PC-3 (cell line): ENCODE data around the gene ARHGDIB. TPM values are rescaled to one million over a fixed set of nuclear protein-coding genes. Genes with fewer than 3 reads are reported as not detected.
A peak's percentile ranks its signal among the peaks of the same experiment; 100 is the strongest.

Experiments used
- ATAC-seq: fragments of 200-7000 bp; cut with Tn5 transposase; 2 replicates; pipeline ENCODE4 v1.9.1; 2020; ENCODE audit warnings: mild to moderate bottlenecking, moderate library complexity
- BruUV-seq: library from RNA; stranded (reverse); fragments of 400-500 nt; replicated peaks from 2 replicates; lab custom pipeline; 2021; lab: Mats Ljungman, UMichigan
- CTCF ChIA-PET: fragments of 300-600 bp; sonication (Branson Sonifier 250); formaldehyde crosslinking; loops from one replicate; lab custom pipeline; 2022; ENCODE audit warnings: antibody characterized with exemption; lab: Charles Lee
- POLR2A ChIA-PET: fragments of 300-600 bp; sonication (Branson Sonifier 250); formaldehyde crosslinking; loops from one replicate; lab custom pipeline; 2022; ENCODE audit warnings: antibody characterized with exemption; ENCODE audit not compliant: unreplicated experiment; lab: Charles Lee
- DNase-seq: peaks from one replicate; pipeline ENCODE4 v3.0.0-alpha.2; 2015
- H2AFZ ChIP-seq: fragments of 300-600 bp; sonication (generic); 2 replicates; pipeline ENCODE4 v1.6.0; 2016; ENCODE audit warnings: antibody characterized with exemption, low read length
- H3F3A ChIP-seq: fragments of 300-600 bp; sonication (generic); one replicate; pipeline ENCODE4 v1.6.0; 2017; ENCODE audit warnings: antibody characterized with exemption, low read length, control low read depth, mild to moderate bottlenecking; ENCODE audit not compliant: unreplicated experiment
- H3K27ac ChIP-seq: fragments of 300-600 bp; sonication (generic); 2 replicates; pipeline ENCODE4 v1.5.1; 2016; ENCODE audit warnings: mild to moderate bottlenecking, low read length
- H3K27me3 ChIP-seq: fragments of 300-600 bp; sonication (generic); 2 replicates; pipeline ENCODE4 v1.6.1; 2016; ENCODE audit warnings: low read length, mixed read lengths
- H3K36me3 ChIP-seq: fragments of 300-600 bp; sonication (generic); 2 replicates; pipeline ENCODE4 v1.6.1; 2016; ENCODE audit warnings: low read depth, mixed run types, low read length, mixed read lengths
- H3K4me1 ChIP-seq: fragments of 300-600 bp; sonication (generic); 2 replicates; pipeline ENCODE4 v1.5.1; 2016; ENCODE audit warnings: low read length; ENCODE audit not compliant: insufficient read depth
- H3K4me2 ChIP-seq: fragments of 300-600 bp; sonication (generic); 2 replicates; pipeline ENCODE4 v1.6.0; 2016; ENCODE audit warnings: low read length
- H3K4me3 ChIP-seq: fragments of 300-600 bp; sonication (generic); 2 replicates; pipeline ENCODE4 v1.5.1; 2016; ENCODE audit warnings: mild to moderate bottlenecking, low read length, mixed read lengths
- H3K79me2 ChIP-seq: fragments of 300-600 bp; sonication (generic); 2 replicates; pipeline ENCODE4 v1.6.1; 2017; ENCODE audit warnings: low read length, mixed read lengths
- H3K9ac ChIP-seq: fragments of 300-600 bp; sonication (generic); 2 replicates; pipeline ENCODE4 v1.6.0; 2016; ENCODE audit warnings: mild to moderate bottlenecking, low read length
- H3K9me2 ChIP-seq: fragments of 300-600 bp; sonication (generic); replicated peaks from 2 replicates; pipeline ENCODE4 v1.6.1; 2016; ENCODE audit warnings: mixed run types, low read length, mixed read lengths
- H3K9me3 ChIP-seq: fragments of 300-600 bp; sonication (generic); 2 replicates; pipeline ENCODE4 v1.6.1; 2016; ENCODE audit warnings: low read length, mixed read lengths
- H4K20me1 ChIP-seq: fragments of 300-600 bp; sonication (generic); 2 replicates; pipeline ENCODE4 v1.6.1; 2016; ENCODE audit warnings: low read length, mixed read lengths
- CTCF ChIP-seq: fragments of 300-600 bp; sonication (generic); conservative IDR thresholded peaks from 2 replicates; pipeline ENCODE4 v1.5.1; 2017; ENCODE audit warnings: antibody characterized with exemption, low read depth, mild to moderate bottlenecking, low read length
- EZH2 ChIP-seq: fragments of 300-600 bp; sonication (generic); IDR thresholded peaks from one replicate; pipeline ENCODE4 v1.6.1; 2017; ENCODE audit warnings: antibody characterized with exemption, mild to moderate bottlenecking, low read length; ENCODE audit not compliant: unreplicated experiment
- EZH2phosphoT487 ChIP-seq: fragments of 300-600 bp; sonication (generic); IDR thresholded peaks from 2 replicates; pipeline ENCODE4 v1.6.1; 2018; ENCODE audit warnings: mild to moderate bottlenecking, antibody characterized with exemption, low read length, borderline replicate concordance
- intact Hi-C: fragments of 100-400 bp; cut with micrococcal nuclease; formaldehyde crosslinking; loops from 2 replicates; pipeline ENCODE4 v1.9.0; 2023
- total RNA-seq: library from RNA; depleted of rRNA; stranded (reverse); fragments of >200 nt; gene quantifications from 2 replicates; pipeline ENCODE4 v1.2.3, GENCODE V29; 2014

ARHGDIB gene
- total RNA-seq, 1 experiment from 2014 or later, result 10.4 TPM

- Histone ChIP-seq H2AFZ (no peak overlapping the region), H3K9ac (no peak overlapping the region), H3K4me2 (no peak overlapping the region), H3K79me2 (no peaks in the 10 kb centered on the region), H3K27ac (no peak overlapping the region), H3K9me2 (no peaks in the 10 kb centered on the region), H3K4me1 (peaks cover 34% of the 10 kb centered on the region), H3K36me3 (no peaks in the 10 kb centered on the region), H3K9me3 (no peaks in the 10 kb centered on the region), H3K4me3 (no peak overlapping the region), H3K27me3 (no peaks in the 10 kb centered on the region), H3F3A (no peaks in the 10 kb centered on the region), H4K20me1 (no peaks in the 10 kb centered on the region)
- no peak for ATAC-seq
- POLR2A ChIA-PET, result no interaction called here
- no peak for DNase-seq
- intact Hi-C loops, result no loop called here
- no TSS peak for BruUV-seq
- CTCF ChIA-PET, result no interaction called here
- TF ChIP-seq EZH2, result no peak
- no peak for TF ChIP-seq EZH2phosphoT487
- TF ChIP-seq CTCF, result no peak
Measured at GRCh38 chr12:14954269-14954668, 7.1 kb downstream of the ARHGDIB start.

- CTCF ChIA-PET, result no interaction called here
- Histone ChIP-seq H3K9me3 (no peaks in the 10 kb centered on the region), H3K9ac (no peak overlapping the region), H4K20me1 (no peaks in the 10 kb centered on the region), H3K36me3 (no peaks in the 10 kb centered on the region), H3K27me3 (no peaks in the 10 kb centered on the region), H3K79me2 (no peaks in the 10 kb centered on the region), H3K4me1 (peaks cover 39% of the 10 kb centered on the region), H2AFZ (no peak overlapping the region), H3K9me2 (no peaks in the 10 kb centered on the region), H3F3A (no peaks in the 10 kb centered on the region), H3K4me2 (no peak overlapping the region), H3K4me3 (no peak overlapping the region), H3K27ac (no peak overlapping the region)
- DNase-seq (no peak), ATAC-seq (no peak)
- POLR2A ChIA-PET, result no interaction called here
- TF ChIP-seq EZH2, result no peak
- no peak for TF ChIP-seq CTCF
- TF ChIP-seq EZH2phosphoT487, result no peak
- intact Hi-C loops, result no loop called here
- no TSS peak for BruUV-seq
Measured at GRCh38 chr12:14953752-14954151, 7.6 kb downstream of the ARHGDIB start.

GRCh38 chr12:14952299-14952921, 9.0 kb downstream of the ARHGDIB start:
- CTCF ChIA-PET, result no interaction called here

More at GRCh38 chr12:14952299-14952921, 9.0 kb downstream of the ARHGDIB start:
- H4K20me1 ChIP-seq, result no peaks in the 10 kb centered on the region
- no peaks in the 10 kb centered on the region for H3K79me2 ChIP-seq
- H3K9ac ChIP-seq, result no peak overlapping the region; the same call in 1 of the 2 replicates
- H3K4me2 ChIP-seq, result peak overlapping the region; percentile 67
- H3K9me2 ChIP-seq, result no peaks in the 10 kb centered on the region
- peak overlapping the region; percentile 71 for H3K27ac ChIP-seq
- peak; percentile 96 for ATAC-seq
- no TSS peak for BruUV-seq
- POLR2A ChIA-PET, result no interaction called here
- no peak for TF ChIP-seq EZH2phosphoT487
- no peak for TF ChIP-seq CTCF
- TF ChIP-seq EZH2, result no peak
- no peaks in the 10 kb centered on the region for H3K27me3 ChIP-seq
- no peaks in the 10 kb centered on the region for H3K9me3 ChIP-seq
- no peaks in the 10 kb centered on the region for H3F3A ChIP-seq
- H3K4me3 ChIP-seq, result 0 out of 2 replicates have a peak overlapping the region, but pooled peaks have one; percentile 14
- H2AFZ ChIP-seq, result peak overlapping the region; percentile 52
- no peaks in the 10 kb centered on the region for H3K36me3 ChIP-seq
- intact Hi-C loops, result no loop called here
- DNase-seq, result peak; percentile 90
- H3K4me1 ChIP-seq, result peaks cover 53% of the 10 kb centered on the region
